Measurements from ENCODE around the gene SCFD2.

DNA sequence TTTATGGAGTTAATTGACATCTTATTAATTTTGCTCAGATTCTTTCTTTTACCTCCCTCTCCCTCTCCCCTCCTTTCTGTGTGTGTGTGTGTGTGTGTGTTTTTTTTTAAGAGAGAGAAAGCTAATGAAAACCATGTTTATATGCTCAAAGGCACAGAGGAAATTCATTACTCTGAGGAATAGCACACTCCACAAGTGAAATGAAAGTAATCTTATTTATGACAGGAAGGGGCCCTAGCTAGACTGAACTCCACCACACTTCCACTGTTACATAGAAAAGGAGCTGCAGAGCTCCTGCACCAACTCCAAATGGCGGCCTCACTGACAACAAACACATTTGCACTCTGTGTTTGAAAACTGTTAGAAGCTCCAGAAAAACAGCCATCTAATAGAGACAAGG, 353.1 kb downstream of the SCFD2 start:
- TF ChIP-seq, protein P1, sequence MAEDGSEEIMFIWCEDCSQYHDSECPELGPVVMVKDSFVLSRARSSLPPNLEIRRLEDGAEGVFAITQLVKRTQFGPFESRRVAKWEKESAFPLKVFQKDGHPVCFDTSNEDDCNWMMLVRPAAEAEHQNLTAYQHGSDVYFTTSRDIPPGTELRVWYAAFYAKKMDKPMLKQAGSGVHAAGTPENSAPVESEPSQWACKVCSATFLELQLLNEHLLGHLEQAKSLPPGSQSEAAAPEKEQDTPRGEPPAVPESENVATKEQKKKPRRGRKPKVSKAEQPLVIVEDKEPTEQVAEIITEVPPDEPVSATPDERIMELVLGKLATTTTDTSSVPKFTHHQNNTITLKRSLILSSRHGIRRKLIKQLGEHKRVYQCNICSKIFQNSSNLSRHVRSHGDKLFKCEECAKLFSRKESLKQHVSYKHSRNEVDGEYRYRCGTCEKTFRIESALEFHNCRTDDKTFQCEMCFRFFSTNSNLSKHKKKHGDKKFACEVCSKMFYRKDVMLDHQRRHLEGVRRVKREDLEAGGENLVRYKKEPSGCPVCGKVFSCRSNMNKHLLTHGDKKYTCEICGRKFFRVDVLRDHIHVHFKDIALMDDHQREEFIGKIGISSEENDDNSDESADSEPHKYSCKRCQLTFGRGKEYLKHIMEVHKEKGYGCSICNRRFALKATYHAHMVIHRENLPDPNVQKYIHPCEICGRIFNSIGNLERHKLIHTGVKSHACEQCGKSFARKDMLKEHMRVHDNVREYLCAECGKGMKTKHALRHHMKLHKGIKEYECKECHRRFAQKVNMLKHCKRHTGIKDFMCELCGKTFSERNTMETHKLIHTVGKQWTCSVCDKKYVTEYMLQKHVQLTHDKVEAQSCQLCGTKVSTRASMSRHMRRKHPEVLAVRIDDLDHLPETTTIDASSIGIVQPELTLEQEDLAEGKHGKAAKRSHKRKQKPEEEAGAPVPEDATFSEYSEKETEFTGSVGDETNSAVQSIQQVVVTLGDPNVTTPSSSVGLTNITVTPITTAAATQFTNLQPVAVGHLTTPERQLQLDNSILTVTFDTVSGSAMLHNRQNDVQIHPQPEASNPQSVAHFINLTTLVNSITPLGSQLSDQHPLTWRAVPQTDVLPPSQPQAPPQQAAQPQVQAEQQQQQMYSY (CRISPR knock-in tag; IDR thresholded peaks at IDR 0.05) = no peak
- TF ChIP-seq, protein P2, sequence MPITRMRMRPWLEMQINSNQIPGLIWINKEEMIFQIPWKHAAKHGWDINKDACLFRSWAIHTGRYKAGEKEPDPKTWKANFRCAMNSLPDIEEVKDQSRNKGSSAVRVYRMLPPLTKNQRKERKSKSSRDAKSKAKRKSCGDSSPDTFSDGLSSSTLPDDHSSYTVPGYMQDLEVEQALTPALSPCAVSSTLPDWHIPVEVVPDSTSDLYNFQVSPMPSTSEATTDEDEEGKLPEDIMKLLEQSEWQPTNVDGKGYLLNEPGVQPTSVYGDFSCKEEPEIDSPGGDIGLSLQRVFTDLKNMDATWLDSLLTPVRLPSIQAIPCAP (CRISPR knock-in tag; IDR thresholded peaks at IDR 0.05) = no peak
- no peak for TF ChIP-seq CREB1 (CRISPR knock-in tag; IDR thresholded peaks at IDR 0.05)
- TF ChIP-seq, protein P3, sequence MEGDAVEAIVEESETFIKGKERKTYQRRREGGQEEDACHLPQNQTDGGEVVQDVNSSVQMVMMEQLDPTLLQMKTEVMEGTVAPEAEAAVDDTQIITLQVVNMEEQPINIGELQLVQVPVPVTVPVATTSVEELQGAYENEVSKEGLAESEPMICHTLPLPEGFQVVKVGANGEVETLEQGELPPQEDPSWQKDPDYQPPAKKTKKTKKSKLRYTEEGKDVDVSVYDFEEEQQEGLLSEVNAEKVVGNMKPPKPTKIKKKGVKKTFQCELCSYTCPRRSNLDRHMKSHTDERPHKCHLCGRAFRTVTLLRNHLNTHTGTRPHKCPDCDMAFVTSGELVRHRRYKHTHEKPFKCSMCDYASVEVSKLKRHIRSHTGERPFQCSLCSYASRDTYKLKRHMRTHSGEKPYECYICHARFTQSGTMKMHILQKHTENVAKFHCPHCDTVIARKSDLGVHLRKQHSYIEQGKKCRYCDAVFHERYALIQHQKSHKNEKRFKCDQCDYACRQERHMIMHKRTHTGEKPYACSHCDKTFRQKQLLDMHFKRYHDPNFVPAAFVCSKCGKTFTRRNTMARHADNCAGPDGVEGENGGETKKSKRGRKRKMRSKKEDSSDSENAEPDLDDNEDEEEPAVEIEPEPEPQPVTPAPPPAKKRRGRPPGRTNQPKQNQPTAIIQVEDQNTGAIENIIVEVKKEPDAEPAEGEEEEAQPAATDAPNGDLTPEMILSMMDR (IDR thresholded peaks at IDR 0.05) = no peak
- no peak for TF ChIP-seq NFE2L1 (CRISPR knock-in tag; IDR thresholded peaks at IDR 0.05)
- TF ChIP-seq FOXJ3 (CRISPR knock-in tag; IDR thresholded peaks at IDR 0.05; ENCODE audit: borderline replicate concordance) = no peak
- TF ChIP-seq, protein P4, sequence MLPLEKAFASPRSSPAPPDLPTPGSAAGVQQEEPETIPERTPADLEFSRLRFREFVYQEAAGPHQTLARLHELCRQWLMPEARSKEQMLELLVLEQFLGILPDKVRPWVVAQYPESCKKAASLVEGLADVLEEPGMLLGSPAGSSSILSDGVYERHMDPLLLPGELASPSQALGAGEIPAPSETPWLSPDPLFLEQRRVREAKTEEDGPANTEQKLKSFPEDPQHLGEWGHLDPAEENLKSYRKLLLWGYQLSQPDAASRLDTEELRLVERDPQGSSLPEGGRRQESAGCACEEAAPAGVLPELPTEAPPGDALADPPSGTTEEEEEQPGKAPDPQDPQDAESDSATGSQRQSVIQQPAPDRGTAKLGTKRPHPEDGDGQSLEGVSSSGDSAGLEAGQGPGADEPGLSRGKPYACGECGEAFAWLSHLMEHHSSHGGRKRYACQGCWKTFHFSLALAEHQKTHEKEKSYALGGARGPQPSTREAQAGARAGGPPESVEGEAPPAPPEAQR (CRISPR knock-in tag; IDR thresholded peaks at IDR 0.05) = no peak
- TF ChIP-seq, protein P5, sequence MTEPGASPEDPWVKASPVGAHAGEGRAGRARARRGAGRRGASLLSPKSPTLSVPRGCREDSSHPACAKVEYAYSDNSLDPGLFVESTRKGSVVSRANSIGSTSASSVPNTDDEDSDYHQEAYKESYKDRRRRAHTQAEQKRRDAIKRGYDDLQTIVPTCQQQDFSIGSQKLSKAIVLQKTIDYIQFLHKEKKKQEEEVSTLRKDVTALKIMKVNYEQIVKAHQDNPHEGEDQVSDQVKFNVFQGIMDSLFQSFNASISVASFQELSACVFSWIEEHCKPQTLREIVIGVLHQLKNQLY (CRISPR knock-in tag; IDR thresholded peaks at IDR 0.05) = no peak
- TF ChIP-seq KAT7 (CRISPR knock-in tag; IDR thresholded peaks at IDR 0.05; ENCODE audit: borderline replicate concordance) = no peak
- TF ChIP-seq FOXK1 (CRISPR knock-in tag; IDR thresholded peaks at IDR 0.05) = no peak

Data from WTC11 (cell line).